Panc1 (cell line): ENCODE measurements around the gene SPNS3. TPM values are rescaled to one million over a fixed set of nuclear protein-coding genes. Genes with fewer than 3 reads are reported as not detected.

Experiments used
- ATAC-seq: fragments of 200-7000 bp; cut with Tn5 transposase; 2 replicates; pipeline ENCODE4 v1.9.1; 2020; ENCODE audit warnings: mild to moderate bottlenecking, moderate library complexity
- BruUV-seq: library from RNA; stranded (reverse); fragments of 400-500 nt; replicated peaks from 2 replicates; lab custom pipeline; 2021; lab: Mats Ljungman, UMichigan
- CTCF ChIA-PET: fragments of 300-600 bp; sonication (Branson Sonifier 250); formaldehyde crosslinking; loops from one replicate; lab custom pipeline; 2022; ENCODE audit warnings: antibody characterized with exemption; lab: Charles Lee
- POLR2A ChIA-PET: fragments of 300-600 bp; sonication (Branson Sonifier 250); formaldehyde crosslinking; loops from one replicate; lab custom pipeline; 2022; ENCODE audit warnings: antibody characterized with exemption; lab: Charles Lee
- DNase-seq: peaks from one replicate; pipeline ENCODE4 v3.0.0-alpha.2; 2010; ENCODE audit warnings: low read depth, low spot score
- H3K27ac ChIP-seq: 2 replicates; pipeline ENCODE4 v1.5.1; 2011; ENCODE audit warnings: mild to moderate bottlenecking, low read length, inconsistent platforms
- H3K27me3 ChIP-seq: fragments of 200-500 bp; sonication (Bioruptor generic); 2 replicates; pipeline ENCODE4 v1.6.0; 2014; ENCODE audit warnings: low read length, inconsistent platforms; ENCODE audit not compliant: control insufficient read depth, insufficient read depth
- H3K36me3 ChIP-seq: fragments of 200-500 bp; sonication (Bioruptor generic); 2 replicates; pipeline ENCODE4 v1.5.1; 2014; ENCODE audit warnings: inconsistent platforms, mild to moderate bottlenecking, low read length, moderate library complexity; ENCODE audit not compliant: control insufficient read depth, insufficient read depth
- H3K4me1 ChIP-seq: 2 replicates; pipeline ENCODE4 v1.5.1; 2011; ENCODE audit warnings: inconsistent platforms, mild to moderate bottlenecking, low read length, moderate library complexity; ENCODE audit not compliant: control insufficient read depth, insufficient read depth
- H3K4me3 ChIP-seq, 2 experiments: 2 replicates each; pipeline ENCODE4 v1.5.1; 2011 to 2012; ENCODE audit warnings: low read depth in 2 of 2, low read length in 2 of 2, mild to moderate bottlenecking in 2 of 2, inconsistent platforms in 1 of 2, moderate library complexity in 1 of 2
- H3K9me3 ChIP-seq: fragments of 200-500 bp; sonication (Bioruptor generic); 2 replicates; pipeline ENCODE4 v1.5.1; 2014; ENCODE audit warnings: low read depth, mild to moderate bottlenecking, inconsistent platforms, low read length, moderate library complexity; ENCODE audit not compliant: control insufficient read depth, insufficient read depth
- POLR2AphosphoS5 ChIP-seq: IDR thresholded peaks from 2 replicates; pipeline ENCODE4 v1.6.1; 2012; ENCODE audit warnings: mild to moderate bottlenecking, low read depth, low read length, moderate library complexity
- SIN3A ChIP-seq: IDR thresholded peaks from 2 replicates; pipeline ENCODE4 v1.6.1; 2012; ENCODE audit warnings: low read depth, mild to moderate bottlenecking, low read length, moderate library complexity, borderline replicate concordance; ENCODE audit not compliant: insufficient read depth
- TCF7L2 ChIP-seq: IDR thresholded peaks from 2 replicates; pipeline ENCODE4 v1.6.1; 2011; ENCODE audit warnings: mild to moderate bottlenecking, low read depth, low read length, inconsistent platforms
- in situ Hi-C: cut with HindIII; loops from 2 replicates; pipeline ENCODE4 v1.10.0; 2016; ENCODE audit warnings: low sequenced_read_pairs, low pct_unique_long_range_greater_than_20kb
- intact Hi-C: fragments of 100-400 bp; cut with micrococcal nuclease; formaldehyde crosslinking; loops from one replicate; pipeline ENCODE4 v1.10.0; 2022; ENCODE audit not compliant: unreplicated experiment
- total RNA-seq: library from RNA; stranded (reverse); gene quantifications from one replicate; pipeline ENCODE4 v1.2.1, GENCODE V29; 2021; ENCODE audit not compliant: unreplicated experiment
- TF ChIP-seq, protein P1 (sequence below), 2 experiments: IDR thresholded peaks; 2 replicates each; pipeline ENCODE4 v1.6.1; 2011 to 2012; ENCODE audit warnings: low read depth in 2 of 2, control low read depth in 1 of 2, low read length in 1 of 2, mild to moderate bottlenecking in 1 of 2, moderate library complexity in 1 of 2; ENCODE audit not compliant: insufficient read depth in 1 of 2
- TF ChIP-seq, protein P2 (sequence below): fragments of 450-650 bp; IDR thresholded peaks from 2 replicates; pipeline ENCODE4 v1.5.1; 2017; ENCODE audit warnings: mild to moderate bottlenecking

SPNS3 gene
- total RNA-seq, 1 experiment from 2014 or later = 0.10 TPM

DNA sequence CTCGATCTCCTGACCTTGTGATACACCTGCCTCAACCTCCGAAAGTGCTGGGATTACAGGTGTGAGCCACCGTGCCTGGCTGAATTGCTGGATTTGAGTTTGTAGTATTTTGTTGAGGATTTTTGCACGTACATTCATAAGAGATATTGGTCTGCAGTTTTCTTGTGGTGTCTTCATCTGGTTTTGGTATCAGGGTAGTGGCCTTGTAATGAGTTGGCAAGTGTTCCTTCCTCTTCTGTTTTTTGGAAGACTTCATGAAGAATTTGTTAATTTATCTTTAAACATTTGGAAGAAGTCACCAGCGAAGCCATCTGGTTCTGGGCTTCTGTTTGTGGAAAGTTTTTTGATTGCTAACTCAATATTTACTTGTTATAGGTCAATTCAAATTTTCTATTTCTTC lies 26.9 kb downstream of the SPNS3 start:
- CTCF ChIA-PET = no interaction called here
- TF ChIP-seq POLR2AphosphoS5 (no peak), SIN3A (no peak), TCF7L2 (no peak)
- TF ChIP-seq, protein P1, sequence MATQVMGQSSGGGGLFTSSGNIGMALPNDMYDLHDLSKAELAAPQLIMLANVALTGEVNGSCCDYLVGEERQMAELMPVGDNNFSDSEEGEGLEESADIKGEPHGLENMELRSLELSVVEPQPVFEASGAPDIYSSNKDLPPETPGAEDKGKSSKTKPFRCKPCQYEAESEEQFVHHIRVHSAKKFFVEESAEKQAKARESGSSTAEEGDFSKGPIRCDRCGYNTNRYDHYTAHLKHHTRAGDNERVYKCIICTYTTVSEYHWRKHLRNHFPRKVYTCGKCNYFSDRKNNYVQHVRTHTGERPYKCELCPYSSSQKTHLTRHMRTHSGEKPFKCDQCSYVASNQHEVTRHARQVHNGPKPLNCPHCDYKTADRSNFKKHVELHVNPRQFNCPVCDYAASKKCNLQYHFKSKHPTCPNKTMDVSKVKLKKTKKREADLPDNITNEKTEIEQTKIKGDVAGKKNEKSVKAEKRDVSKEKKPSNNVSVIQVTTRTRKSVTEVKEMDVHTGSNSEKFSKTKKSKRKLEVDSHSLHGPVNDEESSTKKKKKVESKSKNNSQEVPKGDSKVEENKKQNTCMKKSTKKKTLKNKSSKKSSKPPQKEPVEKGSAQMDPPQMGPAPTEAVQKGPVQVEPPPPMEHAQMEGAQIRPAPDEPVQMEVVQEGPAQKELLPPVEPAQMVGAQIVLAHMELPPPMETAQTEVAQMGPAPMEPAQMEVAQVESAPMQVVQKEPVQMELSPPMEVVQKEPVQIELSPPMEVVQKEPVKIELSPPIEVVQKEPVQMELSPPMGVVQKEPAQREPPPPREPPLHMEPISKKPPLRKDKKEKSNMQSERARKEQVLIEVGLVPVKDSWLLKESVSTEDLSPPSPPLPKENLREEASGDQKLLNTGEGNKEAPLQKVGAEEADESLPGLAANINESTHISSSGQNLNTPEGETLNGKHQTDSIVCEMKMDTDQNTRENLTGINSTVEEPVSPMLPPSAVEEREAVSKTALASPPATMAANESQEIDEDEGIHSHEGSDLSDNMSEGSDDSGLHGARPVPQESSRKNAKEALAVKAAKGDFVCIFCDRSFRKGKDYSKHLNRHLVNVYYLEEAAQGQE (IDR thresholded peaks at IDR 0.05; ENCODE audit: insufficient read depth in 1 of 2, low read depth in 2 of 2, low read length in 1 of 2) = no peak
- TF ChIP-seq, protein P2, sequence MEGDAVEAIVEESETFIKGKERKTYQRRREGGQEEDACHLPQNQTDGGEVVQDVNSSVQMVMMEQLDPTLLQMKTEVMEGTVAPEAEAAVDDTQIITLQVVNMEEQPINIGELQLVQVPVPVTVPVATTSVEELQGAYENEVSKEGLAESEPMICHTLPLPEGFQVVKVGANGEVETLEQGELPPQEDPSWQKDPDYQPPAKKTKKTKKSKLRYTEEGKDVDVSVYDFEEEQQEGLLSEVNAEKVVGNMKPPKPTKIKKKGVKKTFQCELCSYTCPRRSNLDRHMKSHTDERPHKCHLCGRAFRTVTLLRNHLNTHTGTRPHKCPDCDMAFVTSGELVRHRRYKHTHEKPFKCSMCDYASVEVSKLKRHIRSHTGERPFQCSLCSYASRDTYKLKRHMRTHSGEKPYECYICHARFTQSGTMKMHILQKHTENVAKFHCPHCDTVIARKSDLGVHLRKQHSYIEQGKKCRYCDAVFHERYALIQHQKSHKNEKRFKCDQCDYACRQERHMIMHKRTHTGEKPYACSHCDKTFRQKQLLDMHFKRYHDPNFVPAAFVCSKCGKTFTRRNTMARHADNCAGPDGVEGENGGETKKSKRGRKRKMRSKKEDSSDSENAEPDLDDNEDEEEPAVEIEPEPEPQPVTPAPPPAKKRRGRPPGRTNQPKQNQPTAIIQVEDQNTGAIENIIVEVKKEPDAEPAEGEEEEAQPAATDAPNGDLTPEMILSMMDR = no peak
- POLR2A ChIA-PET = no interaction called here
- no peaks in the 10 kb centered on the region for H3K4me1 ChIP-seq
- intact Hi-C loops (no loop called here), in situ Hi-C loops (no loop called here)
- no peaks in the 10 kb centered on the region for H3K27me3 ChIP-seq
- no peaks in the 10 kb centered on the region for H3K36me3 ChIP-seq
- no TSS peak for BruUV-seq
- DNase-seq (no peak), ATAC-seq (no peak)
- no peak overlapping the region for H3K27ac ChIP-seq
- no peak overlapping the region for H3K4me3 ChIP-seq
- H3K9me3 ChIP-seq = no peaks in the 10 kb centered on the region

GRCh38 chr17:4463818-4464476 lies 30.2 kb downstream of the SPNS3 start:
- in situ Hi-C loops = no loop called here
- TF ChIP-seq, protein P2 = no peak
- no peak for TF ChIP-seq POLR2AphosphoS5
- TF ChIP-seq, protein P1 (IDR thresholded peaks at IDR 0.05; ENCODE audit: insufficient read depth in 1 of 2, low read depth in 2 of 2, low read length in 1 of 2) = no peak
- ChIA-PET CTCF (no interaction called here), POLR2A (no interaction called here)
- H3K27ac ChIP-seq = no peak overlapping the region
- H3K27me3 ChIP-seq = no peaks in the 10 kb centered on the region
- no peaks in the 10 kb centered on the region for H3K4me1 ChIP-seq
- no peak overlapping the region for H3K4me3 ChIP-seq
- no TSS peak for BruUV-seq
- no peak for DNase-seq
- no peak for ATAC-seq
- no peaks in the 10 kb centered on the region for H3K36me3 ChIP-seq
- no peaks in the 10 kb centered on the region for H3K9me3 ChIP-seq
- intact Hi-C loops = no loop called here
